Activated CD4-positive, alpha-beta T cell treated with anti-CD3 and anti-CD28 coated beads, Interleukin-10, Interleukin-2, amounts not matched to agents 100 ng/mL and 50 ng/mL, durations not matched to agents 16 hours and 8 hours (primary cell): ENCODE measurements around the gene POU6F2.

Source experiments
- DNase-seq: peaks from one replicate; pipeline ENCODE4 v3.0.0-alpha.2; 2020

The POU6F2 gene

GRCh38 chr7:39197831-39198230, 220.1 kb downstream of the POU6F2 start:
- DNase-seq: no peak

GRCh38 chr7:39198556-39198955, 220.8 kb downstream of the POU6F2 start:
- no peak for DNase-seq

- no peak for DNase-seq
Measured at GRCh38 chr7:39199006-39199405, 221.3 kb downstream of the POU6F2 start.

GRCh38 chr7:39199951-39200350, 222.2 kb downstream of the POU6F2 start:
- no peak for DNase-seq

- no peak for DNase-seq
Measured at GRCh38 chr7:39202041-39202440, 224.3 kb downstream of the POU6F2 start.

- no peak for DNase-seq
Measured at GRCh38 chr7:39210362-39210761, 232.7 kb downstream of the POU6F2 start.

GRCh38 chr7:39211581-39211980, 233.9 kb downstream of the POU6F2 start:
- DNase-seq: no peak

- no peak for DNase-seq
Measured at GRCh38 chr7:39212876-39213275, 235.2 kb downstream of the POU6F2 start.

GRCh38 chr7:39217783-39218182, 240.1 kb downstream of the POU6F2 start:
- DNase-seq: no peak

GRCh38 chr7:39219869-39220268, 242.2 kb downstream of the POU6F2 start:
- DNase-seq: no peak

GRCh38 chr7:39221901-39222300, 244.2 kb downstream of the POU6F2 start:
- no peak for DNase-seq

GRCh38 chr7:39228946-39229345, 251.2 kb downstream of the POU6F2 start:
- no peak for DNase-seq

GRCh38 chr7:39233851-39234529, 256.3 kb downstream of the POU6F2 start:
- DNase-seq: no peak

GRCh38 chr7:39238234-39238869, 260.6 kb downstream of the POU6F2 start:
- no peak for DNase-seq

GRCh38 chr7:39240864-39241263, 263.2 kb downstream of the POU6F2 start:
- DNase-seq: no peak

GRCh38 chr7:39247576-39247975, 269.9 kb downstream of the POU6F2 start:
- DNase-seq: no peak

GRCh38 chr7:39248041-39248691, 270.5 kb downstream of the POU6F2 start:
- no peak for DNase-seq

GRCh38 chr7:39248692-39249090, 271.0 kb downstream of the POU6F2 start:
- DNase-seq: no peak

GRCh38 chr7:39249635-39250152, 272.0 kb downstream of the POU6F2 start:
- DNase-seq: no peak

GRCh38 chr7:39252916-39253315, 275.2 kb downstream of the POU6F2 start:
- no peak for DNase-seq

GRCh38 chr7:39259391-39260003, 281.8 kb downstream of the POU6F2 start:
- no peak for DNase-seq

GRCh38 chr7:39260279-39260844, 282.7 kb downstream of the POU6F2 start:
- DNase-seq: no peak

- no peak for DNase-seq
Measured at GRCh38 chr7:39261771-39262170, 284.1 kb downstream of the POU6F2 start.
